Panc1 (cell line): Measurements from ENCODE around the gene APBB2. TPM values are rescaled to one million over a fixed set of nuclear protein-coding genes. Genes with fewer than 3 reads are reported as not detected.

Experiments used
- ATAC-seq: fragments of 200-7000 bp; cut with Tn5 transposase; 2 replicates; pipeline ENCODE4 v1.9.1; 2020; ENCODE audit warnings: mild to moderate bottlenecking, moderate library complexity
- BruUV-seq: library from RNA; stranded (reverse); fragments of 400-500 nt; replicated peaks from 2 replicates; lab custom pipeline; 2021; lab: Mats Ljungman, UMichigan
- CTCF ChIA-PET: fragments of 300-600 bp; sonication (Branson Sonifier 250); formaldehyde crosslinking; loops from one replicate; lab custom pipeline; 2022; ENCODE audit warnings: antibody characterized with exemption; lab: Charles Lee
- POLR2A ChIA-PET: fragments of 300-600 bp; sonication (Branson Sonifier 250); formaldehyde crosslinking; loops from one replicate; lab custom pipeline; 2022; ENCODE audit warnings: antibody characterized with exemption; lab: Charles Lee
- DNase-seq: peaks from one replicate; pipeline ENCODE4 v3.0.0-alpha.2; 2010; ENCODE audit warnings: low read depth, low spot score
- H3K27ac ChIP-seq: 2 replicates; pipeline ENCODE4 v1.5.1; 2011; ENCODE audit warnings: mild to moderate bottlenecking, low read length, inconsistent platforms
- H3K27me3 ChIP-seq: fragments of 200-500 bp; sonication (Bioruptor generic); 2 replicates; pipeline ENCODE4 v1.6.0; 2014; ENCODE audit warnings: low read length, inconsistent platforms; ENCODE audit not compliant: control insufficient read depth, insufficient read depth
- H3K36me3 ChIP-seq: fragments of 200-500 bp; sonication (Bioruptor generic); 2 replicates; pipeline ENCODE4 v1.5.1; 2014; ENCODE audit warnings: inconsistent platforms, mild to moderate bottlenecking, low read length, moderate library complexity; ENCODE audit not compliant: control insufficient read depth, insufficient read depth
- H3K4me1 ChIP-seq: 2 replicates; pipeline ENCODE4 v1.5.1; 2011; ENCODE audit warnings: inconsistent platforms, mild to moderate bottlenecking, low read length, moderate library complexity; ENCODE audit not compliant: control insufficient read depth, insufficient read depth
- H3K4me3 ChIP-seq, 2 experiments: 2 replicates each; pipeline ENCODE4 v1.5.1; 2011 to 2012; ENCODE audit warnings: low read depth in 2 of 2, low read length in 2 of 2, mild to moderate bottlenecking in 2 of 2, inconsistent platforms in 1 of 2, moderate library complexity in 1 of 2
- H3K9me3 ChIP-seq: fragments of 200-500 bp; sonication (Bioruptor generic); 2 replicates; pipeline ENCODE4 v1.5.1; 2014; ENCODE audit warnings: low read depth, mild to moderate bottlenecking, inconsistent platforms, low read length, moderate library complexity; ENCODE audit not compliant: control insufficient read depth, insufficient read depth
- POLR2AphosphoS5 ChIP-seq: IDR thresholded peaks from 2 replicates; pipeline ENCODE4 v1.6.1; 2012; ENCODE audit warnings: mild to moderate bottlenecking, low read depth, low read length, moderate library complexity
- SIN3A ChIP-seq: IDR thresholded peaks from 2 replicates; pipeline ENCODE4 v1.6.1; 2012; ENCODE audit warnings: low read depth, mild to moderate bottlenecking, low read length, moderate library complexity, borderline replicate concordance; ENCODE audit not compliant: insufficient read depth
- TCF7L2 ChIP-seq: IDR thresholded peaks from 2 replicates; pipeline ENCODE4 v1.6.1; 2011; ENCODE audit warnings: mild to moderate bottlenecking, low read depth, low read length, inconsistent platforms
- in situ Hi-C: cut with HindIII; loops from 2 replicates; pipeline ENCODE4 v1.10.0; 2016; ENCODE audit warnings: low sequenced_read_pairs, low pct_unique_long_range_greater_than_20kb
- intact Hi-C: fragments of 100-400 bp; cut with micrococcal nuclease; formaldehyde crosslinking; loops from one replicate; pipeline ENCODE4 v1.10.0; 2022; ENCODE audit not compliant: unreplicated experiment
- total RNA-seq: library from RNA; stranded (reverse); gene quantifications from one replicate; pipeline ENCODE4 v1.2.1, GENCODE V29; 2021; ENCODE audit not compliant: unreplicated experiment
- TF ChIP-seq, protein P1 (sequence below): fragments of 450-650 bp; IDR thresholded peaks from 2 replicates; pipeline ENCODE4 v1.5.1; 2017; ENCODE audit warnings: mild to moderate bottlenecking
- TF ChIP-seq, protein P2 (sequence below), 2 experiments: IDR thresholded peaks; 2 replicates each; pipeline ENCODE4 v1.6.1; 2011 to 2012; ENCODE audit warnings: low read depth in 2 of 2, control low read depth in 1 of 2, low read length in 1 of 2, mild to moderate bottlenecking in 1 of 2, moderate library complexity in 1 of 2; ENCODE audit not compliant: insufficient read depth in 1 of 2

The APBB2 gene
- total RNA-seq, 1 experiment from 2014 or later, result 27.1 TPM

DNA sequence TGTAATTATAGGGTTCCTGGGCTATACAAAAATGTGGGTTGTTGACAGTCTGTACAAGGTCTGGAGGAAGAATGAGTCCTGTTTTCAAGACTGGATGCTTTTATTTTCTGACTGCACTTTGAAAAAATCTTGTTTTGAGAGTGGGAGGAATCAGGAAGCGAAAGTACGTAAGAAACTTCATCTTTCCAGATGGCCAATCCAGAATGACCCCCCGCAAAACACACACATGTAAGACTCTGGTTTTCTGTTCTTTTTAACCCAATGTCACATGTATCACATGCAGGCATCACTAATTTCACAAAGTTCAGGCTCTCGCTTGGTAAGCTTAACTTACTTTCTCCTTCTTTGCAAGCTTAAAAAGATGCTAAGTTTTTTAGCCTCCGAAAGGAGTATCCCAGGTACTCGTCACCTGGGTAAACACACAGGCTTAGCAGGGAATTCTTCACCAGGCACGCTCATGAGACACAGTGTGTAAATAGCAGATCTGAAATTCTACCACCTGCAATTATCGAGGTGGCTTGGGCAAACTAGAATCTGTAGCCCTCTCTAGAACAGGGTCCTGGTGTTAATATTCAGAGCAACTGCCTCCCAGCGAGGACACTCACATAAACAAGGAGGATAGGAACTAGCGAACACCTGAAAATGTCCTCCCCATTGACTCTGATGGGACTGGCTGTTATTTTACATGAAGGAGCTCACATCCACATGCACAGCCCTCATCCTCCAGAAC lies 373.9 kb downstream of the APBB2 start:
- in situ Hi-C loops (no loop called here), intact Hi-C loops (no loop called here)
- TF ChIP-seq, protein P1, sequence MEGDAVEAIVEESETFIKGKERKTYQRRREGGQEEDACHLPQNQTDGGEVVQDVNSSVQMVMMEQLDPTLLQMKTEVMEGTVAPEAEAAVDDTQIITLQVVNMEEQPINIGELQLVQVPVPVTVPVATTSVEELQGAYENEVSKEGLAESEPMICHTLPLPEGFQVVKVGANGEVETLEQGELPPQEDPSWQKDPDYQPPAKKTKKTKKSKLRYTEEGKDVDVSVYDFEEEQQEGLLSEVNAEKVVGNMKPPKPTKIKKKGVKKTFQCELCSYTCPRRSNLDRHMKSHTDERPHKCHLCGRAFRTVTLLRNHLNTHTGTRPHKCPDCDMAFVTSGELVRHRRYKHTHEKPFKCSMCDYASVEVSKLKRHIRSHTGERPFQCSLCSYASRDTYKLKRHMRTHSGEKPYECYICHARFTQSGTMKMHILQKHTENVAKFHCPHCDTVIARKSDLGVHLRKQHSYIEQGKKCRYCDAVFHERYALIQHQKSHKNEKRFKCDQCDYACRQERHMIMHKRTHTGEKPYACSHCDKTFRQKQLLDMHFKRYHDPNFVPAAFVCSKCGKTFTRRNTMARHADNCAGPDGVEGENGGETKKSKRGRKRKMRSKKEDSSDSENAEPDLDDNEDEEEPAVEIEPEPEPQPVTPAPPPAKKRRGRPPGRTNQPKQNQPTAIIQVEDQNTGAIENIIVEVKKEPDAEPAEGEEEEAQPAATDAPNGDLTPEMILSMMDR, result no peak
- TF ChIP-seq TCF7L2 (no peak), POLR2AphosphoS5 (no peak), SIN3A (no peak)
- TF ChIP-seq, protein P2, sequence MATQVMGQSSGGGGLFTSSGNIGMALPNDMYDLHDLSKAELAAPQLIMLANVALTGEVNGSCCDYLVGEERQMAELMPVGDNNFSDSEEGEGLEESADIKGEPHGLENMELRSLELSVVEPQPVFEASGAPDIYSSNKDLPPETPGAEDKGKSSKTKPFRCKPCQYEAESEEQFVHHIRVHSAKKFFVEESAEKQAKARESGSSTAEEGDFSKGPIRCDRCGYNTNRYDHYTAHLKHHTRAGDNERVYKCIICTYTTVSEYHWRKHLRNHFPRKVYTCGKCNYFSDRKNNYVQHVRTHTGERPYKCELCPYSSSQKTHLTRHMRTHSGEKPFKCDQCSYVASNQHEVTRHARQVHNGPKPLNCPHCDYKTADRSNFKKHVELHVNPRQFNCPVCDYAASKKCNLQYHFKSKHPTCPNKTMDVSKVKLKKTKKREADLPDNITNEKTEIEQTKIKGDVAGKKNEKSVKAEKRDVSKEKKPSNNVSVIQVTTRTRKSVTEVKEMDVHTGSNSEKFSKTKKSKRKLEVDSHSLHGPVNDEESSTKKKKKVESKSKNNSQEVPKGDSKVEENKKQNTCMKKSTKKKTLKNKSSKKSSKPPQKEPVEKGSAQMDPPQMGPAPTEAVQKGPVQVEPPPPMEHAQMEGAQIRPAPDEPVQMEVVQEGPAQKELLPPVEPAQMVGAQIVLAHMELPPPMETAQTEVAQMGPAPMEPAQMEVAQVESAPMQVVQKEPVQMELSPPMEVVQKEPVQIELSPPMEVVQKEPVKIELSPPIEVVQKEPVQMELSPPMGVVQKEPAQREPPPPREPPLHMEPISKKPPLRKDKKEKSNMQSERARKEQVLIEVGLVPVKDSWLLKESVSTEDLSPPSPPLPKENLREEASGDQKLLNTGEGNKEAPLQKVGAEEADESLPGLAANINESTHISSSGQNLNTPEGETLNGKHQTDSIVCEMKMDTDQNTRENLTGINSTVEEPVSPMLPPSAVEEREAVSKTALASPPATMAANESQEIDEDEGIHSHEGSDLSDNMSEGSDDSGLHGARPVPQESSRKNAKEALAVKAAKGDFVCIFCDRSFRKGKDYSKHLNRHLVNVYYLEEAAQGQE (IDR thresholded peaks at IDR 0.05; ENCODE audit: insufficient read depth in 1 of 2, low read depth in 2 of 2, low read length in 1 of 2), result no peak
- CTCF ChIA-PET, result interaction anchor here (0.6 to 1.4 kb wide), 2 partner anchors 58 to 103 kb away, joined by 3 to 7 read pairs; no protein-coding TSS in a partner anchor
- POLR2A ChIA-PET, result no interaction called here
- Histone ChIP-seq H3K27ac (no peak overlapping the region), H3K9me3 (no peaks in the 10 kb centered on the region), H3K4me1 (no peaks in the 10 kb centered on the region), H3K27me3 (no peaks in the 10 kb centered on the region), H3K36me3 (no peaks in the 10 kb centered on the region), H3K4me3 (no peak overlapping the region)
- BruUV-seq, result no TSS peak
- no peak; the same call in 1 of the 2 replicates for ATAC-seq
- no peak for DNase-seq

DNA sequence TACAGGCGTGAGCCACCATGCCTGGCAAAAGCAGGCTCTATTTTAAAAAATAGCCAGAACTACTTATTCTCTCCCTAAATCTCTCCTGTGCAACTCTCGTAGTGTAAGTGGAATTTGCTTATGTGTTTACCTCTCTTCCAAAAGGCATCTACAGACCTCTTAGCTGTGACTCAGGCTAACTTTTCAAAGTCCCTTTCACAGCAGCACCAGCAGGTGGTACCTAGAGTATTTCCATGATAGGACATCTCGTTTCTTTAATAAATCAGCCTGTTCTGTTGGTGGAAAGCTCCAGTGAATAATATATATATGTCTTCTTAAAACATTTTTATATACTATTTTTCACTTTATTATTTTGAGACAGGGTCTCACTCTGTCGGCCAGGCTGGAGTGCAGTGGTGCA lies 375.6 kb downstream of the APBB2 start:
- Histone ChIP-seq H3K4me3 (no peak overlapping the region), H3K9me3 (no peaks in the 10 kb centered on the region), H3K36me3 (no peaks in the 10 kb centered on the region), H3K27me3 (no peaks in the 10 kb centered on the region), H3K4me1 (no peaks in the 10 kb centered on the region), H3K27ac (no peak overlapping the region)
- ATAC-seq (no peak), DNase-seq (no peak)
- intact Hi-C loops (no loop called here), in situ Hi-C loops (no loop called here)
- CTCF ChIA-PET, result no interaction called here
- BruUV-seq, result no TSS peak
- TF ChIP-seq POLR2AphosphoS5 (no peak), TCF7L2 (no peak), SIN3A (no peak)
- TF ChIP-seq, protein P2 (IDR thresholded peaks at IDR 0.05; ENCODE audit: insufficient read depth in 1 of 2, low read depth in 2 of 2, low read length in 1 of 2), result no peak
- TF ChIP-seq, protein P1, result no peak
- POLR2A ChIA-PET, result no interaction called here
